ENCODE data around the gene CD55. TPM values are rescaled to one million over a fixed set of nuclear protein-coding genes. Genes with fewer than 3 reads are reported as not detected.

The CD55 gene
- total RNA-seq, 1 donor from 2014 or later: 25.5 TPM

- Mint-ChIP-seq H3K9me3 (ENCODE audit: unreplicated experiment) (no peaks in the 10 kb centered on the region), H3K36me3 (ENCODE audit: unreplicated experiment) (peaks cover 21% of the 10 kb centered on the region), H3K4me3 (ENCODE audit: unreplicated experiment) (no peak overlapping the region), H3K27ac (ENCODE audit: unreplicated experiment) (no peak overlapping the region), H3K4me1 (ENCODE audit: low read depth, unreplicated experiment) (no peaks in the 10 kb centered on the region), H3K27me3 (ENCODE audit: unreplicated experiment) (no peaks in the 10 kb centered on the region)
- DNase-seq: no peak
- no peak for TF ChIP-seq CTCF (IDR thresholded peaks at IDR 0.05; ENCODE audit: partially characterized antibody, unreplicated experiment)
These were observed 28.5 kb downstream of the CD55 start for GRCh38 chr1:207349979-207350378.

- Mint-ChIP-seq H3K9me3 (ENCODE audit: unreplicated experiment) (no peaks in the 10 kb centered on the region), H3K4me3 (ENCODE audit: unreplicated experiment) (no peak overlapping the region), H3K36me3 (ENCODE audit: unreplicated experiment) (peaks cover 21% of the 10 kb centered on the region), H3K27me3 (ENCODE audit: unreplicated experiment) (no peaks in the 10 kb centered on the region), H3K27ac (ENCODE audit: unreplicated experiment) (no peak overlapping the region), H3K4me1 (ENCODE audit: low read depth, unreplicated experiment) (no peaks in the 10 kb centered on the region)
- no peak for TF ChIP-seq CTCF (IDR thresholded peaks at IDR 0.05; ENCODE audit: partially characterized antibody, unreplicated experiment)
- DNase-seq: no peak
These were observed 31.1 kb downstream of the CD55 start for GRCh38 chr1:207352554-207352953.

- no peak for DNase-seq
- no peaks in the 10 kb centered on the region for H3K9me3 Mint-ChIP-seq (ENCODE audit: unreplicated experiment)
- no peaks in the 10 kb centered on the region for H3K4me1 Mint-ChIP-seq (ENCODE audit: low read depth, unreplicated experiment)
- H3K27me3 Mint-ChIP-seq (ENCODE audit: unreplicated experiment): no peaks in the 10 kb centered on the region
- H3K4me3 Mint-ChIP-seq (ENCODE audit: unreplicated experiment): no peak overlapping the region
- no peak overlapping the region for H3K27ac Mint-ChIP-seq (ENCODE audit: unreplicated experiment)
- peaks cover 12% of the 10 kb centered on the region for H3K36me3 Mint-ChIP-seq (ENCODE audit: unreplicated experiment)
- no peak for TF ChIP-seq CTCF (IDR thresholded peaks at IDR 0.05; ENCODE audit: partially characterized antibody, unreplicated experiment)
These were observed 33.6 kb downstream of the CD55 start for GRCh38 chr1:207355060-207355459.

GRCh38 chr1:207355513-207356295, 34.2 kb downstream of the CD55 start:
- Mint-ChIP-seq H3K4me3 (ENCODE audit: unreplicated experiment) (no peak overlapping the region), H3K4me1 (ENCODE audit: low read depth, unreplicated experiment) (no peaks in the 10 kb centered on the region), H3K27me3 (ENCODE audit: unreplicated experiment) (no peaks in the 10 kb centered on the region), H3K27ac (ENCODE audit: unreplicated experiment) (no peak overlapping the region), H3K9me3 (ENCODE audit: unreplicated experiment) (no peaks in the 10 kb centered on the region), H3K36me3 (ENCODE audit: unreplicated experiment) (peaks cover 6% of the 10 kb centered on the region)
- no peak for DNase-seq
- no peak for TF ChIP-seq CTCF (IDR thresholded peaks at IDR 0.05; ENCODE audit: partially characterized antibody, unreplicated experiment)

GRCh38 chr1:207361029-207361428, 39.6 kb downstream of the CD55 start:
- no peak for DNase-seq
- Mint-ChIP-seq H3K27me3 (ENCODE audit: unreplicated experiment) (no peaks in the 10 kb centered on the region), H3K27ac (ENCODE audit: unreplicated experiment) (no peak overlapping the region), H3K4me3 (ENCODE audit: unreplicated experiment) (no peak overlapping the region), H3K36me3 (ENCODE audit: unreplicated experiment) (no peaks in the 10 kb centered on the region), H3K4me1 (ENCODE audit: low read depth, unreplicated experiment) (no peaks in the 10 kb centered on the region), H3K9me3 (ENCODE audit: unreplicated experiment) (no peaks in the 10 kb centered on the region)
- no peak for TF ChIP-seq CTCF (IDR thresholded peaks at IDR 0.05; ENCODE audit: partially characterized antibody, unreplicated experiment)
